Stimulated activated CD8-positive, alpha-beta memory T cell treated with anti-CD3 and anti-CD28 coated beads, Interleukin-12 subunit alpha, Interleukin-12 subunit beta, amount 100 ng/mL, for 1 hour (primary cell): ENCODE data around the gene LHX3.

Source experiments
- DNase-seq: peaks from one replicate; pipeline ENCODE4 v3.0.0-alpha.2; 2020; ENCODE audit warnings: low read depth

LHX3 gene

DNA sequence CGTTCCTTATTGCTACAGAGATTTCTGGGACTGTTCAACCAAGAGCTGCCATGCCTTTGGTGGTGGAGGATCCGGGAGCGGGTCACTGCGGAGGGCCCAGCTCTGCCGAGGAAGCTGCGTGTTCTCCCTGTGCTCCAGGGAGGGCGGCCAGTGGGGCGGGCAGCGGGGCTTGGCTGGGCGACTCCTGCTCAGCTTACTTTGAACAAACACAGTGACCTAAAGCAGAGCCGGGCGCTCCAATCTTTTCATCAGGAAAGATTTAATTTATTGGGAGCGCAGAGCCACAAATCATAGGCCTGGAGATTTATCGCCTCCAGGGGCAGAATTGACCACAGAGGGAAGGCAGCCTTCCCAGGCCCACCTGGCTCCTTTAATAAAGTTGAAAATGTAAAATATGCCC is 27.7 kb downstream of the LHX3 start:
- DNase-seq = no peak

DNA sequence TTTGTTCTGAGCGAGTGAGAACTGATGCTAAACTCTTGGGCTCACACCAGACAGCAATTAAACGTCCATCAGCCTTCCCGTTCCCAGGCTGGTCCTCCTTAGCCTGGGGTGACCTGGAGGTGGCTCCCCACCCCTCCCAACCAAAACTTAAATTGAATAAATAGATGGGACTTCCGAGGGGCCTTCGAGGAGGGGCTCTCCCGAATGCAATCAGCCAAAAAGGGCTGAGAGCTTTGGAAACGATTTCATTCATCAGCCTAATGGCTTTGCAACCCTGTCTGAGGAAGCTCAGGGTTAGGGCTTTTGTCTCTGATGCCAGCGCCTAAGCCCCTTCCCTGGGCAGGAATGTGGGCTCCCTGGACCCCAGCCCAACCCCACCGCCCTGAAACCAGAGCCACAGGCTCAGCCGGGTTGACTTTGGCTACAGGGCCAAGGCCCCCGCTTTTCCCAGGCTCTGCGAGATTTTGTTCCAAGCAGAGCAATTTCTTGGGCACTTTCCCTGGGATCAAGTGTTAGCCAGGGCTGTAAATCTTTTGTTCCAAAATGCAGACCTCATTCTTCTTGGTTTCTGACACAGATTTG is 29.2 kb downstream of the LHX3 start:
- no peak for DNase-seq

DNA sequence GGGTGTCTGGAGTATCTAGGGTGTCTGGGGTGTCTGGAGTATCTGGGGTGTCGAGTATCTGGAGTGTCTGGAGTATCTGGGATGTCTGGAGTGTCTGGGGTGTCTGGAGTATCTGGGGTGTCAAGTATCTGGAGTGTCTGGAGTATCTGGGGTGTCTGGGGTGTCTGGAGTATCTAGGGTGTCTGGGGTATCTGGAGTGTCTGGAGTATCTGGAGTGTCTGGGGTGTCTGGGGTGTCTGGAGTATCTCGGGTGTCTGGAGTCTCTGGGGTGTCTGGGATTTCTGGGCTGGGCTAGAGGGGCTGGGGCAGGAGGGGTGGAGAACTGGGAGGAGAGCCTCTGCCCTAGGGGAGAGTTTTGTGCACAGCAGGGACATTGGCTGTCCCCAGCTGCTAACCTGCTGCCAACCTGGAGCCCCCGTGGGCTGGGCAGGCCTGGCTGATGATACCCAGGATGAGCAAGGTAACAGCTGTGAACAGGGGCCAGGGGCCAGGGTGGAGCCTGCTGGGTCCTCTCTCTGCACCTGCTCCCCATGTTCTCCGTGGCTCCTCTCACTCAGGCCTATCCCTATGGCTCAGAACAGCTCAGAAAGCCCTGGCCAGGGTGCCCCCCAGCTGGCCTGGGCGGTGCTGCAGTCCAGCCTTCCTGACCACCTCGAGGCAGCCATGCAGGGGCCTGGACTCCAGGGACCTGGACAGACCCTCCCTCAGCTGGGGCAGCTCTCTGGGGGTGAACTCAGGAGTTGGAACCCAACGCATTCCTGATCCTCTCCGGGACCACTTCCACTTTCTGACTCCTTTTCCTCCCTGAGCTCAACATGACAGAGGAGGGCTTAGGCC is 29.9 kb downstream of the LHX3 start:
- no peak for DNase-seq

- no peak for DNase-seq
Observed at GRCh38 chr9:136173648-136174290, 31.2 kb downstream of the LHX3 start.

DNA sequence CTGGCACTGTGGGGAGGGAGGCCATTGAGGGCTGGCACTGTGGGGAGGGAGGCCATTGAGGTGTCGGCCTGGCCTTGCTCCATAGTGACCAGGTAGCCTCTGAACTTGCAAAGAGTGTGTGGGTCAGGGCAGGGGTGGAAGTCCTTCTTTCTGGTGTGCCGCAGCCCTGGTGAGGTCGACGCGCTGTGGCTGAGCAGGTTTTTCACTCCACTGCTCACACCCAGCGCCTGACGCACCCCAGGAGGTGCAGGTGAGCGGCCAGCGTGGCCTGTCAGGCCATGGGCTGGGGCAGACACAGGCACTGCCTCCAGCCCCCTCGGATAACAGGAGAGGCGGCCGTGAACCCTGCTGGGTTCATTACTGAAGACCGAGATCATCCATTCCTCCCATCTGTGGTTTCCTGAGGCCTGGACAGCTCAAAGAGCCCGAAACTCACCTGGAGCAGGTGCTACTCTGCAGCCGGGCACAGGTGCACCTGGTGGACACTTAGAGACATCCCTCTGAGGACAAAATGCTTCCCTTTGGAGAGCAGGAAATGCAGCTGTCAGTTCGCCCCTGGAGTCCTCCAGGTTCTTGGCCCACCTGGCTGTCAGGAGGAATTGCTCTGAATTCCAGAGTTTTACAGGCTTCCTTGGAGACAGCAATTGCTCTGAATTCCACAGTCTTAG is 32.4 kb downstream of the LHX3 start:
- no peak for DNase-seq

DNA sequence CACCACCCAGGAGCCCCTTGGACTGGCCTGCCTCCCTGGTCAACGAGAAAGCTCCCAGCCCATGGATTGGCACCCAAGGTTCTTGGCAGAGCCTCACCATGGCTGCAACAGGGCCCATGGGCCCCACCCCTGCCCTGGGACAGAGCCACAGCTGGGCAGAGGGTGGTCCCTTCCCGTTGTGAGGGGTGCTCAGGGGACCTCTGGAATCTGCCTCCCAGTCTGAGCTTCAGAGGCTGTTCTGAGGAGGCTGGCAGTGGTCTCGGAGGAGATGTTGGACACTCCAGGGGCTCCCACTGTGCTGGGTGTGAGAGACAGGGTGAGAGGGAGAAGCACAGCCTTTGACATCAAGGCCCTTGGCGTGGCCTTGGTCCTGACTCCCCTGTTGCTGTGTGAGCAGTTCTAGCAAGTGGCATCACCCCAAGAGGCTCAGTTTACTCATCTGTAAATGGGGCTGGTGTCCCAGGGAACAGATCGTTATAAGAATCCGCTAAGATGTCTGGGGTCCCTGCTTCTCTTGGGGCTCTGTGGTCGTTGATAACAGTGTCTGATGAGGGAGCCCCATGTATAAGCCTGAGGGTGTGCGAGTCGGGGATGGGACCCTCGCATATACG is 33.0 kb downstream of the LHX3 start:
- DNase-seq = no peak

DNA sequence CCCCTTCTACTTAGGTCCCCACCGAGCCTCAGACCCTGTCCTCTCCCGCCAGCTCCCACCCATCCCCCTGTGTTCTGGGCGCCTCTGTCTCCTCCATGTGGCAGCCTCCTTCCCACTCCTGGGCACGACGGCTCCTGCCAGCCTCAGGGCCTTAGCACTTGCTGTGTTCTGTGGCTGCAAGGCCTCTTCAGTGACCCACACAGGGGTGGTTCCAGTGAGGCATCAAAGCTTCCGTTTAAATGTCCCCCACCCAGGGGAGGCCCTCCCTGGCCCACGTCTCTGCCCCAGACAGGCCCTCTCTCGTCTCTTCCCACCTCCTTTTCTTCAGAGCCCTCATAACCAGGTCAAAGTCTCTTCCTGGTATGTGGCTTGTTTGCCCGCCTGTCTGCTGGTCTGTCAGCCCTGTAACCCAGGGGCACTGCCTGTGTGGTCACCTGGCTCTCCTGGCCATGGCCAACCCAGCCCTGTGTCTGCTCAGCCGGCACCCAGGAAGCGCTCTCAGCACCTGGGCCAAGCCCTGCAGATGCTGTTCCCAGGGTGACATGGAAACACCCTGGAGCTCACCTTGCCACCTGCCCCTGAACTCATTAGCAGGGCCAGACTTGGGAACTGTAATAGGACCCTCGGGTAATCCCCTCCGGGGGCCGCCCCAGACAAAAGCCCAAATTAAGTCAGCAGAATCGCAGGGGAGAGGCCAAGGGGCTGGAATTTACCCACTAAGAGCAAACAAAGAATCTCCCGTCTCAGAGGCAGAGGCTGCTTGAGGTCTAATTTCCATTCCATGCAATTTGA is 33.7 kb downstream of the LHX3 start:
- DNase-seq = no peak

- DNase-seq = peak; percentile 6
Observed at GRCh38 chr9:136170006-136170901, 34.7 kb downstream of the LHX3 start.

DNA sequence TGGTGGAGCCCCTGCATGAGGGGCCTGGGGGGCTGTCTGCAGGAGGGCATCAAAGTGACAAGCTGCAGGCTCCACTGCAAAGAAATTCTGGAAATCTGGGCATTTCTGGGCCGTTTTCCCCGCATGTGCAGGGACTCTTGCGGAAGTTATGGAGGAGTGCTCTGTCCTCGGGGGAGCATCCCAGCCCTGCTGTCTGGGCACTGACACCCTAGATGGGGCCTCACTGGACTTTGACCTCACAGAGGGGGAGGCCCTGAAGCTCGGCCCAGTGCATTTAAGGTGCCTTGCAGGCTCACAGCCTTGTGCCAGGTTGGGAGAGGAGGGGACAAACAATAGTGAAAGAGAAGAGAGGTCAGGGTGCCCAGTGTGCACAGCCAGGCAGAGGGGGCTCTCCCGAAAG is 35.4 kb downstream of the LHX3 start:
- DNase-seq = no peak

GRCh38 chr9:136163248-136163850 is 41.6 kb downstream of the LHX3 start:
- no peak for DNase-seq

DNA sequence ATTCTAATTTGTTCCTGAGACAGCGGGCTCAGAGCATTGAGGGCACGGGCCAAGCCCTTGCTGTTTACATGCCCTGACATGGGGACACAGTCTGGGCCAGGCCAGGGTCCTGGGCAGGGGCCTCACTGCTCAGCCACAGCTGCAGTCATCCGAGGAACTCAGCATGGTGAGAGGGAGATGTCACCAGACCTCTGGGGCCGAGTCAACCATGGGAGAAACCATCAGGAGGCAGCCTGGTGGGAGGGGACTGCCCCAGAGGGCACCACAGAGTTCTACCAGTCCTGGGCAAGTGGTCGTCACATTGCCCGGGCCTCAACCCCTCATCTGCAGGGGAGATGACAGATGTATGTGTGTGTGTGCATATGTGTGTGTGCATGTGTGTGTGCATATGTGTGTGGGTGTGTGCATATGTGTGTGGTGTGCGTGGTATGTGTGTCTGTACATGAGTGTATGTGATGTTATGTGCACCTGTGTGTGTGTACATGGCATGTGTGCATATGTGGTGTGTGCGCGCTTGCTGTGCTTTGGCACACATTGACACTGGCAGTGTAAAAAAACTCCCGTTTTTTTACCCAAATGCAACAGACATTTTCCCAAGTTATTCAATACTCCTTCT is 43.8 kb downstream of the LHX3 start:
- DNase-seq = no peak

DNA sequence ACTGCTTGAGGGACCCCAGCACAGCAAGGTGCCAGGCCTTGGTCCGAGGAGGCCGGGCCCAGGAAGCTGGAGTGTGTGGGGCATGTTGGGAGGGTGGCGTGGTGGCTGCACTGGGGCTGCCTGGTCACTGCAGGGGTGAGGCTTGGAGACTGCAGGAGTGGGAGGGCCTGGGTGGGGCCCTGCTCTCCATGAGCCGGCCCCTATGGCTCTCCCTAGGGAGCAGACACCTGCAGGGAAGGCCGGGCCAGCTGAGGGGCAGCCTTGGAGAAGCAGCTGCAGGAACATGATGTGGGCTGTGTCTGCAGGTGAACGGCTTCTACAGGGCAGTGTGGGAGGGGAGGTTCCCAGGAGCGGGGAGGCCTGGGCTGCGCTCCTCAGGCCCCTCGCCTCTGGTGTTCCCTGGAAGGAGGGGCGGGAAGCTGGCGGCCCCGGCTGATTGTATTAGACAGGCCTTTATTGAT is 44.5 kb downstream of the LHX3 start:
- DNase-seq = no peak

DNA sequence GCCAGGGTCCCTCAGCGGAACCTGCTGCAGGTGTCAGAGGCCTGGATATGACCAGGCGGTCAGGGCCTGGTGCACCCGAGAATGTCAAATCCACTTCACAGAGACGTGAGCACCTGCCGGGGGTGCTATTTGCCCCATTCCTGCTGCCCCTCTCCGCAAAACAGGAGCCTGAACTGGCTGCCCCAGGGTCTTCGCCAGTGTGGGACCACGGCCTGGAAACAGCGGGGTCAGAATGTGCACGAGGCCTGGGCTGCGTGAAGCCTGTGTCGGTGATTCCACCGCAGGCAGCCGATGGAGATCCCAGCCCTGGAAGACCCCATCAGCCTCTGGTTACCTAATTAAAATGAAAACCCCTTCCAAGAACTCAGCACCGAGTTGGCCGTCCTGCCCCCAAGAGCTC is 45.1 kb downstream of the LHX3 start:
- no peak for DNase-seq

GRCh38 chr9:136157477-136158265 is 47.3 kb downstream of the LHX3 start:
- no peak for DNase-seq

DNA sequence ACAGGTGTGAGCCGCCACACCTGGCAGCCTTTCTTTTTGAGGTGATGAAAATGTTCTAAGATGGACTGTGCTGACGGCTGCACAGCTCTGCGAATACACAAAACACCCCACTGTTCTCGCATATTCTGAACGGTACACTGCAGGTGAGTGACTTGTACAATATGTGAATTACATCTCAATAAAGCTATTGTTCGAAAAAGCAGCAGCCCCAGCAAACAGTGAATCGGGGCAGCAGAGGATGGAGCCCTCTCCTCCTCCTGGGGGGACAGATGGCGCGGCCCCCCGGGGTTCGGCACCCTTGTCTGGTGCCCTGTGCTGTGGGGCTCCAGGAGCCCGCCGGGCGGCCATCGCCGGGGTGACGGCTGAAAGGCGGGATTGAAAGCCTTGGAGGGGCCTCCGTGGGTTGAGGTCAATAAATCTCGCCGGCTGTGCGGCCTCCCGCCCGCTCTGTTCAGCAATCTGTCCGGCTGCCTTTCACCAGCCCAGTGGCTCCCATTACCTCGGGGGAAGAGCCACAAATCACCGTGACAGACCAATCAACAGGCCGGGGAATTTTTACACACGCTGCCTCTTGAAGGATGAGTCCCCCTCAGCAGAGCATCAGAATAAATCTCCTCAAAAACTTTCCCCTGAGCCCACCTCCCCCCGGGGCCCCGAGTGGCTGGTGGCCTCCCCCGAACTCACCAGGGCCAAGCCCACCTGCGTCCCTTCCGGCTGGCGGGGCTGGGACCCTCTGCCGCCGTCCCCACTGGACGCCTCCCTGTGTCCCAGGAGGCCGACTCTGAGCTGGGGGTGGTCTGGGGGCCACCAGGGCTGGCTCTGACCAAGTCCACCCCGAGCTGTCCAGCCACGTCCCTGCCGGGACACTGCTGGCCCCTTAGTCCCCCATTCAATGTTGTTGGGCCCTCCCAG is 48.5 kb downstream of the LHX3 start:
- DNase-seq = no peak

DNA sequence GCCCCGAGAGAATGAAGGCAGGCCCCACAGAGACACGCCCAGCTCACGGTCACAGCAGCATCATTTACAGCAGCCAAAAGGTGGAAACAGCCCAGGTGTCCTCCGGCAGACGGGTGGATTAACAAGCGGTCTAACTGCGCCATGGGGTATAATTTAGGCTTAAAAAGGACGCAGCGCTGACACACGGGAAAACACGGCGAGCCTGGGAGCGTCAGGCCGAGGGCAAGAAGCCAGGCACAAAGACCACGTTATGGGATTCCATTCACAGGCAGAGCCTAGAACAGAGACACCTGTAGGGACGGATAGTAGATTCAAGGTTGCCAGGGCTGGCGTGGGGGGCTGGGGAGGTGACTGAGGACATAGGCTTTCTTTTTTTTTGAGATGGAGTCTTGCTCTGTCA is 49.4 kb downstream of the LHX3 start:
- DNase-seq = no peak

DNA sequence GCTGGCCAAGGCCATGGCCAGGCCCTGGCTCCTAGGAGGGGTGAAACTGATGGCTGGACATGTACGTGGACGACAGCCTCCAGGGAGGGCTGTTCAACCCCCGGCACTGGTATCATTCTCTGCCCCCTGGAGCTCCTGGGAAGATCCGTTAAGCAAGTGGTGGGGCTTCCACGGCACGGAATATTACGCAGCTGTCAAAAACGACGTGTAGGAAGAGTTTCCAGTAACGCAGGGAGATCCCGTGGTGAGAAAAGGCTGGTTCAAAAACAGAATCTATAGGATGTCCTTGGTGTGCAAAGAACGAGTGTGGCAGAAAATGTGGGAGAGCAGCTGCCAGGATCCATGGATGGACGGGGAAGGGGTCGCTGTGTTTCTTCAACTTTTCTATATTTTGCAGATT is 50.0 kb downstream of the LHX3 start:
- DNase-seq = no peak
